Stimulated activated CD4-positive, alpha-beta T cell treated with anti-CD3 and anti-CD28 coated beads, Interleukin-4, amount 100 ng/mL, for 48 hours (primary cell): ENCODE data around the gene NBPF3.

Experiments used
- DNase-seq, 2 donors: peaks; one replicate each; pipeline ENCODE4 v3.0.0-alpha.2; 2020; ENCODE audit warnings: low read depth in 2 of 2

NBPF3 gene

DNA sequence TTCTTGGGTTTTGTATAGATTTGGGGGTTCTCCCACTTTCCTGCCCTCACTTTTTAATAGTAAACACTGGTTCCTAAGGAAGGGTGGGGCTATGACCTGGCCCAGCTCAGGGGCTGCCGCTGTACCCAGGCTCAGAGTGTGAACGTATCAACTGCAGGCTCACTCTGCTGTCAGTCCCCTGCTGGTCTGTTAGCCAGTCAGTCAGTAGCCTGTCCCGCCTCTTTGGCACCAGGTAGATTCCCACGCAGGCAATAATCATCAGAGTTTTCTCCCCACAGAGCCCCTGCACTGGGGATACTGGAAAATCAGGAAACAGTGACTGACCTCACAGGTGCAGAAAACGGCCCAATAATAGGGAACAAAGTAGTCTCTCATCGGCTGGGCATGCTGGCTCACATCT lies 54.3 kb downstream of the NBPF3 start:
- no peak for DNase-seq

DNA sequence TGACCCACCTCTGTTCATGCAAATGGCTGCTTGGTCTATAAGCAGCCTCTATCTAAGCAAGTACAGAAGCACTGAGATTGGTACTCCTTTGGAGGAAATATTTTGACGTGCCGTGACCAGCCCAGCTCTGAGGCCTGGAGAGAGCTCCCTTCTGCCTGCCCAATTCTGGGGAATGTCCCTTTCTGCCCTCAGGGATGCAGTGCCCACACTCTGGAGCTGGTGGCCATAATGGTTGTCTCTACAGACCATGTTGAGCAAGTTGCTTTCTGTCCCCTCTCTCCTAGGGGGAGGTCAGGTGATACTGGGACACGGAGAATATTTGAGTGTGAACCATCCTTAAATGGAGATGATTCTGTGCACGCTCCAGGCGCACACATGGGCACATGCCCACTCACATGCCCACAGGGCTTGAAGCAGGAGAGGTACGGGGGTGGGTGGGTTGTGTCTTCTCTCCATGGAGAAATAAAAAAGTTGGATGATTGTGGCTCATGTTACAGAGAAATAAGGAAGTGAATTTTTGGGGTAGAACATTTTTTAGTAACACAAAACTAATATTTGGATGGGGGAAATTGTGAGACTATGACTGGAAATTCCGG lies 55.4 kb downstream of the NBPF3 start:
- DNase-seq = no peak

DNA sequence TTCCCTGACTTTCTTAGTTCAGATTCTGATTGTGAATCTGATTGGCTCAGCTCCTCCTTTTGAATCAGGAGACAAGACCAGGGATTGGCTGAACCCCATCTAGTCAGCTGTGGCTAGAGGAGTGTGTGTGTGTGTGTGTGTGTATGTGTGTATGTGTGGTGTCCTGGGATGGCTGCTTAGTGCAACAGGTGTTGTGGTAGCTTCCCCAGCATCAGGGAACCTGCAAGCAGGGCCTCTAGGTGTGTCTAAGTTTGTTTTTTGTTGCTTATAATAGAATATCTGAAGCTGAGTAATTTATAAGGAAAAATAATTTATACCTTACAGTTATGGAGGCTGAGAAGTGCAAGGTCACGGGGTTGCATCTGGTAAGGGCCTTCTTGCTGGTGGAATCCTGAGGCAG lies 56.1 kb downstream of the NBPF3 start:
- no peak for DNase-seq

DNA sequence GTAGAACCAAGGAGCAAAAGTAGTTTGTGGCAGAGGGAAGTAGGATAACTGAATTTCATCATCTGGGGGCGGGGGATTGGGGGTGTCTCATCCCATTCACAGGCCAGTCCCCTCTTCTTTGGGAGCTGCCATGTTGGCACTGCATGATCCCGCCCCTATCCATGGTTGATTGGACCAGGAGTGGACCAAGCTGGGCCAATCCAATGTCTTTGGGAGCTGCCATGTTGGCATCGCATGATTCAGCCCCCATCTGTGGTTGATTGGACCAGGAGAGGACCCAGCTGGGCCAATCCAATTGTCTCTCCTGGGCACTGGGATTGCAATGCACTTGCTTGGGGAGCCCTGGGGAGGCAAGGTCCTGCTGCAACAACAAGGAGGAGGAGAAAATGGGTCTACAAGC lies 56.9 kb downstream of the NBPF3 start:
- no peak for DNase-seq

DNA sequence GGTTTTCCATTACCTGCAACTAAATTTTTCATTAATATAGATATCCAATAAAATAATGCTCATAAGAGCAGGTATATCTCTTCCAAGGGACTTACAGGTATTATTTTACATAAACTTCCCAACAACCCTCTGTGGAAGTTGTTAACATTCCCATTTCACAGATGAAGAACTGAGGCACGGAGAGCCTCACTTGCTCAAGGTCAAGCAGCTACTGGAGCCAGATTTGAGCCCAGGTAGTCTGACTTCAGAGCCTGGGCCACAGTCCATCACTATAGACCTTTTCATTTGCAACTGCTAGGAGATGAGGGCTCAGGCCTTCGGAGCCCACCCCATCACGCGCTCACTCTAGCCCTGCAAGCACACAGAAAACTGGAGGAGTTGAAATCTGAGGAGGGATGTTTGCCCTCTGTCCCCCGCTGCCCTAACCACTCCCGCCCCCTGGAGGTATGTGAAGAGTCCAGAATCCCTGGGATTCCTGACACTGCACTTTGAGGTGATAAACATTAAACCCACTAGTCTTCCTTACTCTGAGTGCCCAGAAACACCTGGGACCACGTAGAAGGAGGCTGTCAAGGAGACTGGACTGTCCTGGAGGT lies 57.6 kb downstream of the NBPF3 start:
- DNase-seq = no peak

DNA sequence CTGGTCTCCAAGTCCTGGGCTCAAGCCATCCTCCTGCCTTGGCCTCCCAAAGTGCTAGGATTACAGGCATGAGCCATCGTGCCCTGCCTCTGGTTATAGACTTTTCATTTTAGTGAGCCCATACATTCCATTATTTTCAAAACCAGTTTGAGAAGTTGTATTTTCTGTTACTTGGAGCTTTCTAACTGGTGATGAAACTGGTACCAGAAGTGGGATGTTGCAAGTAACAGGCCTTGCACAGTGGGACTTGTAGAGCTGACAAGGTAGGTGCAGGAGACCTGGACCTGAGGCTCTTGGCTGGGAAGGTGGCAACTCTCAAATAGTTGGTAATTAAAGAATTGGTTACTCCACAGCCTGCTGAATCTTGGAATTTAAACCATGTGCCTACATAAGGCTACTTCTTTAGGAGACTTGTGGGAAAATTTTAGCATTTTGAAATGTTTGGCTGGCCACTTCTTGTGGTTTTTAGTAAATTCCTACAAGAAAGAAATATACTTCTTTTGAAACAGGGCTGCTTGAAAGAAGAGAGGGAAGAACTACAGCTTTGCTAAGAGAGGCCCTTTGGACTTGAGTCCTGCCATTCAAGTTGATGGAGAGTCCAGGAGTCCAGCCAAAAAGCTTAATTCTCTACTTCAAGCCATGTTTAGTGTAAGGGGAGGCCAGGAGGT lies 59.5 kb downstream of the NBPF3 start:
- DNase-seq = no peak

DNA sequence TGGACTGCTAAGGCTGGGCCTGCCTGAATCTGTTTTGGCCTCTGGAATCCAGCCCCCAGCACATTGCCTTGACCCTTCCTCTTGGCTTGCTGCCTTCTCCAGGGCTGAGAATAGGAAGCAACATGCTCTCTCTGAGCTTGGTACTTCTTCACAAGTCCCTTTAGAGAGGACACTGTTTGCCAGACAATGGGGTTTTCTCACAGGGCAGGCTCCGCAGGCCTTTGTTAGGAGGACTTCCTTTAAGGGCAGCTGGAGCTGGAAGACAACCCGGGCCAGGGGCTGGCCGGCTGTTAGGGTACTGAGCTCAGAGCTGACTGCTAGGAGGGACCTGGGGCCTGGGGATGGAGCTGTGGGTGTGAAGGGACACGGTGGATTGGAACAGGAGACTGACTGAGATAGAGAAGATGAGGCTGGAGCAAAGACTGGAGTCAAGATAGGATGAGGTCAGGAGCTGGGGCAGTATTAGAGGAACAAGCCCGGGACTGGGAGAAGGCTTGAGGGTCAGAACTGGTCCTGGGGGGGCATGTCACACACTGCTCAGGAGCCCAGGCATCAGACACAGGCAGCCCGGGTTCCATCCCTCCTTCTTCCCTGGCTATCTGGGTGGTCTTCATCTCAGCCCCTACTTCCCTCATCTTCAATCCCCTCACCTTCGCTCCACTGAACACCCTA lies 63.9 kb downstream of the NBPF3 start:
- DNase-seq = no peak

DNA sequence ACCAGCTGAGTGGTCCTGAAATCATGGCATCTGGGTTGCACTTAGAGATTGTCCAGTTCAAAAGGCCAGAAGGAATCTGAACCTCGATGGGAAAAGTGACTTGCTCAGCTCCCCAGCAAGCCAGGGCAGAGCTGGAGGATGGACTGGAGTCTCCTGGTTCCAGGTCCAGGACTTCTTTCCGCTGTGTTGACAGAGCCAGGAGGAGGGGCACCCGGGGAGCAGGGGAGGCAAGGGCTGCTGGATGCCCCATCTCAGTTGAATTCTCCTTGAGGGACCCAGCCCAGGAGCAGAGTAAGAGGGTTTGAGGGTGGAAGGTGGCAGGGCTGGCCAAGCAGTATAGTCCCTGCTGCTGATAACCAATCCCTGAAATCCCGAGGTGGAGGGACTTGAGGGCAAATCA lies 66.9 kb downstream of the NBPF3 start:
- no peak for DNase-seq

DNA sequence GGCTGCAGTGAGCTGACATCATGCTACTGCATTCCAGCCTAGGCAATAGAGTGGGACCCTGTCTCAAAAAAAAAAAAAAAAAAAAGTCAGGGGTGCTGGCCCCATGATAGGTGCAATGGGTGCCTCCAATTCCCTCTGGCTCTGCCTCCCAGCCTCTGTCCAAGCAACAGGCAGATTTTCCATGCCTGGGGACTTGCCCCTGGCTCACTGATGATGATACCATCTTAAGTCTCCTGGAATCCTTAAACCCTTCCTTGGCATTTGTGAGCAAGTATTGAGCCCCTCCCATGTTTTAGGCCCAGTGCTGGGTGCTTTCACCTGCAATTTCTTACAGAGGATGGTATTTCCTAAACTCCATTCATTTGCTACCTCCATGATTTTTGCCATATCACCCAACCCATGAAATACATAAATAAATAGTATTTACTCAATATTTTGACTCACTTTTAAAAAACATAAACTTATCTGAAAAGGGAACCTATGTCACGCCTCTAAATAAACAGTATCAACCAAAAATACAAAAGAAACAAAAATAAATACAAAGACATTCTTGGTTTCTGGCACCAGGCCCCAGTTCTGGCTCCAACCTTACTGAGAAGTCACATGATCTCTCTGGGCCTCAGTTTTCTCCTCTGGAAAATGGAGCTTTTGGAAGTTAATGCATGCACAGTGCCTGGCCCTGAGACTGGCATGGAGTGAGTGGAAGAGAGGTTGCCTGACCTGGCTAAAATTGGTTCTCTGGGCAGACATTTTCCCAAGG lies 67.8 kb downstream of the NBPF3 start:
- DNase-seq = no peak

DNA sequence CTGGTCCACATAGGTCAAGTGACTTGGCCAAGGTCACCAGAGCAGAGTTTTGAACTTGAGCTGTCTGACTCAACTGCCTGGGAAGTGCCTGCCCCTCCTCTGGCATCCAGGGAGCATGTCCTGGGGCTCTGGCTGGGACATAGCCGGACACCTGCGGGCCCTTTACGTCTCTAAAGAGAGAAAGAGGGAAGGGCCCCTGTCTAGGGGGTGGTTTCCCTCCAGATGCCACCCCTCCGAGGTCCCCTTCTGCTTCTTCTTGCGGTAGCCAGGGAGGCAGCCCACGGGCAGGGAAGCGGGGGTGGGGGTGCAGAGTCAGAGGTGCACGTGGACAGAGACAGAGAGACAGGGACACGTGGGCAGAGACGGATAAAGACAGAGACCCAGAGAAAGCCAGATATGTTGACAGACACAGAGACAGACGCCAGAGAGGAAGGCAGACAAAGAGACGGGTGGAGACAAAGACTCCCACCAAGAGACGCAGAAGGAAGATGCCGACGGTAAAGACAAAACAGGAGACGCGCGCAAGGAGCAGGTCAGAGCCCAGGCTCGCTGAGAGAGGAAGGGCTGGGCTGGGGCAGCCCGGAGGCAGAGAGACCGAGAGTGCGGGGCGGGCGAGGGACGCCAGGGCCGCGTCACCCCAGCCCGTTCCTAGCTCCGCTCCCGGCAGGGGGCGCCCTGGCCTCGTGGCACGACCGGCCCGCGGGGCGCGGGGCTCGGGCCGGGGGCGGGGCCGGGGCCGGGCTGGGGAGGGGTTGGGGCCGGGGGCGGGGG lies 68.8 kb downstream of the NBPF3 start:
- peak; percentile 57 to 70 for DNase-seq

DNA sequence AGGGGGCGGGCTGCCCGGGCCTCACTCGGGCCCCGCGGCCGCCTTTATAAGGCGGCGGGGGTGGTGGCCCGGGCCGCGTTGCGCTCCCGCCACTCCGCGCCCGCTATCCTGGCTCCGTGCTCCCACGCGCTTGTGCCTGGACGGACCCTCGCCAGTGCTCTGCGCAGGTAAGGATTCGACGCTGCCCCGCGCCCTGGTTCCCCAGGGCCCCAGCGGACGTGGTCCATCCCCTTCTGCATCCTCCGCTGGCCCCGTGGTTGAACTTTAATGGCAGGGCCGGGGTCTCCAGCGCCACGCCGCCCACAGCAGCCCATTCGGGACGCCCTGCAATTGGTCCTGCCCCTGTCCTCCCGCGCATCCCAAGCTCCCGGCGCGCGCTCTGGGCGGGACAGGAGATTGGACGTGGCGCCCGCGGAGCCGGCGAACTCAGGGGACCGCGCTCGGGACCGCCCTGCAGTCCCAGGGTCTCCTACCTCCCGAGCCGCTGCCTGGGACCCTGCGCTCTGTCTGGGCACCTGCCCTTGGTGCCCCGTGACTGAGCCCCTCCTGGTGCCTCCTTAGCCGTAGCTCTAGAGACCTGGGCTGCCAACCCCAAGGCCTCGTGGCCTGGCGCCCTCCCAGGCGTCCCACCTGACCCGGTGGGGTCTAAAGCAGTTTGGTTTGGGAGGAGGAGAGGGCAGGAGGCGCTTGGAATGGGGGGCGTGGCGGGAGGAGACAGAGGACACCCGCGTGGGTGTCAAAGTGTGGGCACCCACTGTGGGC lies 69.6 kb downstream of the NBPF3 start, which contains the start of gene ALPL:
Gene ALPL (plus strand): TSS at position 73 of the 762 bp plus-strand sequence. CDS start 44,659 bp downstream, outside the sequence.
- no peak for DNase-seq

DNA sequence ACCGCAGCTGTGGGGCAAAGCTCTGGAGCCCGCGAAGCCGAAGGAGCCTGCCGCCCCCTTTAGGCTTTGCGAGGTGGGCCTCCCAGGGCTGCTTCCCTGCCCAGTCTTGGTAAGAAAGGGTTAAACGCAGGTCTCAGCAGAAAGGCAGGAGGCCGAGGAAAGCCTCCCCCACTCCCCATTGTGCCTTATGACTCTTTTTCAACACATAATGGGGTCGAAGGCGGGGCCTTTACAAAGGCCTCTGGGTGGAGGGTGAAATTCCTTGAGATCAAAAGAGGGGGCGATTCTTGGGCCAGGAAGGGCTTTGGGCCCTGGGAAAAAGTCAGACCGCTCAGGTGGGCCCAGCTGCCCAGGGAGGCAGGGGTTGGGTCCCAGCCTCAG lies 70.2 kb downstream of the NBPF3 start:
- DNase-seq = no peak

DNA sequence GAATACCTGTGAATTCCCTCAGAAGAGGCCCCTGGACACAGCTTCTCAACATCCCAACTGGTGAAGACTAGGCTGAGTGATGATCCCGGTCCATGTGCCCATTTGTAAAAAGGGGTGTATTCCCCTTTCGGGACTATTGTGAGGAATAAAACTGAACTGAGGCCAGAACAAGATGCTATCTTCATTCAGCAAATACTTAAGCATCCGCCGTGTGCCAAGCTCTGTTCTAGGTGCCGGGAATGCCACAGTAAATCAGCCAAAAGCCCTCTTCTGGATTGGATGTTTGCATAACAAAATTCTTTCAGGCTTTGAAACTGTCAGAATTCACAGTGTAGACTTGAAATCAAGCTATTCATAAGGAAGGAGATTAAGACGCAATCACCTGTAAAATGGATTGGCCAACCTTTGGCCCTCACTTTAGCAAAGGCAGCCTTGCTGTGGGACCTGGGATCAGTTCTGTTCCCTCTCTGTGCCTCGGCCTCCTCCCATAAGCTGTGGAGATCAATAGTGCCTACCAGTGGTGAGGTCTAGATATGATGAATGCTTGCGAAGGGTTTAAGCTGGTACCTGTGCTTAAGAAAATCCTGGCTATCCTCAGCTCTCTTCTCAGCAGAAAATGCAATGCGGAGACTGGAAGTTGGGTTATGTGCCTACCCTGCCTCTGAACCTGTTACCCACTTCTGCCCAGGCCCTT lies 71.1 kb downstream of the NBPF3 start:
- no peak for DNase-seq

DNA sequence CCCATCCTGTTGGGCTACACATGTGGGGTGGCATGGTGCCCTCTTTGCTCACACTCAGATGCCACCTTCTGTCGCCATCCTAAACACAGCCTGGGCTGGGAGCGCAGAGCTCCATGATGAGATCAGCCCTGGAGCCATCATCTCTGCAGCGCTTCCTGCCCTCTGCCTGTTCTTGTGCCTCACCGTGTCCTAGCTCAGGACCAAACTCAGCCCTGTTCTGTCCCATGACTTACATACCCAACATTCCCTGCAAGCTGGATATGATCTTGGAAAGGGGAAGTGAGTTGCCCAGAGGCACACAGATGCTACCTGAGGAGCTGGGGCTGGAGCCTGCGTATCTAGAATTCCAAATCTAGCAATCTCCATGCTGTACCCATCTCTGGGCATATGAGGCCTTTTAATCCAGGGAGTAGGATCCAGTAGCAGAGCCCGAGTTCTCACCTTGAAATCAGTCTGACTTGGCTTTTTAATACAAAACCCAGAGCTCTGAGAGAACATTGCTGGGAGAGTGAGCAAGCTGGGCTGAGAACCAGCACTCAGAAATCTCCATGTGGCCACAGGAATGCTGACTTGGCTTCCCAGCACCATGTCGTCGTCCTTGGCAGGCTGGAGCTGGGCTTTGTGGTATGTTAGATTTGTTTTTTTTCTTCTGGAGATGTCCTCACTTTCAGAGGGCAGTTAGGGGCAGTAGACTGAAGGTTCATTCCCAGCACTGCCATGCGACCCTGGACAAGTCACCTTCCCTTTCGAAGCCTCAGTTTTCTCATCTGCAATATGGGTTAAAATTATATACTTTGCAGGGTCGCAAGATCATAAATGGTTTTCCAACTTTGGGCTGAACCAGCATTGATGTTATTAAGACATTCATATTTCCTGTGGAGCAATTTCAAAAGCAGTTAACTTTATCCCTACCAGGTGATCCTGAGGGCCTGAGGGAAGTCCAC lies 71.9 kb downstream of the NBPF3 start:
- DNase-seq = no peak

DNA sequence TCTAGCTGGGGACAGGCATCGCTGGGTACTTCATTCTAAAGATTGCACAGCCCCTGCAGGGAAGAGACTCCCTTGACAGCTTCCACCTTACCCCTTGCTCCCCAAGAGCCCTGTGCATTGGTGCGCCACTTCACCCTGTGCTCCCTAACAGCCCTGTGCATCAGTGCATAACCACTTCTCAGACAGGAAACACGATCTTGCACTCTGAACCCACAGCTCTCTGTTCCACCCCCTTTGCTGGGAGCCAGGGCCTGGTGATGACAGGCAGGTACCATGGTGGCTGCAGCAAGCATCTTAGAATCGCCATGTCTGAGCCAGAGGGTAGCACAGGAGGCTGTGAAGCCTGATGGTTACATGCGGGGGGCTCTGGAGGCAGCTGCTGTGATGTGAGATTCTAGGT lies 74.3 kb downstream of the NBPF3 start:
- no peak for DNase-seq

DNA sequence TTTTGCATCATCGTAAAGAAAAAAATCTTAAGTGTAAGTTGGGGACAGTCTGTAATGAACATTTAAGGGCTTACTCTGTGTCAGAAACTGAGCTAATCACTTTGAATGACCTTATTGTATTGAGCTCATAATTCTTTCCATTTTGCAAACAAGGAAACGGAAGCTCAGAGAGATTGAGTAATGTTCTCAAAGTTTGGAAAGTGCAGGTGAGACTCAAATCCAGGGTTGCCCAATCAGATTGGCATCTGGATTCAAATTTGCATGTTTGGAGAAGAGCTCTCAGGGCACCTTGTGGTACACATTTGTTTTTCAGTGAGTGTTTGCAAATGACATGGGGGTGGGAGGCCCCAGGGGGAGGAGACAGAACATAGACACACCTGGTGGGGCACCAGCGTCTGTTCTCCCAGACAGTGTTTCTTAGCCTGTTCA lies 77.2 kb downstream of the NBPF3 start:
- DNase-seq = no peak

DNA sequence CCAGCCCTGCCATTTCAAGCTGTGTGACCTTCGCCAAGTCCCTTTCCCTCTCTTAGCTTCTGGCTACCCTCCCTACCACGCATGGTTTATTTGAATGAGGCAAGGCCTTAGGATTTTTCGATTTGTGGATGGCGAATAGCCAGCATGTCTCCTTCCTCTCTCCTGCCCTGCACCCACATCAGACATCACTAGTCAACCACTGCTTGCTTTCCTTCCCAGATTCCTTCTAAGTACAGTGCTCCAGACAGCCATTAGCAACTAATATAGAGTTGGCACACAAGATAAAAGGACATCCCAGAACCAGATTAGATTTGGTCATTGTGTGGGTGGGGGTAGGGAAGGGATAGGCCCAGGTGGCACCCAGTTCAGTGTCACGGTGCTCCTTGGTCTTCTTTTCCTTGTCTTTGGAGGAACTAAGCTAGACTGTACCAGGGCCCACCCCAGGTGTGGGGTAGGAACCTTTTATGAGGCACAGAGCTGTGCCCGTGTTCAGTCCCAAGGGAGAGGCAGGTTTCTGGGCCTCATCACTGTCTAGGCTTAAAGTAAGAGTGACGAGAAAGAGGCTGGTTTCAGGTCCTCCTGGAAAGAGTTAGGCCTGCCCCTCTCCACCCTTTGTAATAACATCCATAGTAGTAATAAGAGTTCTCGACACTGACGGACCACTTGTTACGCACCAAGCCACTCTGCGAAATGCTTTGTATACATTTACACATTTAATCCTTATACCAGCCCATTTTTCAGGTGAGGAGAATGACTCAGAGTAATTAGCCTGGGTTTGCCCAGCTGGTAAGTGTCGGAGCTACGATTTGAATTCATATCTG lies 77.9 kb downstream of the NBPF3 start:
- DNase-seq = no peak
